Neutrophil (primary cell): ENCODE results near the gene ATP9A.

ENCODE experiments used
- H3K27ac ChIP-seq: fragments of 200-600 bp; sonication (generic); 2 replicates; pipeline ENCODE4 v1.5.1; 2016; ENCODE audit warnings: mild to moderate bottlenecking, moderate library complexity
- H3K27me3 ChIP-seq: fragments of 200-600 bp; sonication (generic); 2 replicates; pipeline ENCODE4 v1.6.0; 2016; ENCODE audit warnings: mild to moderate bottlenecking
- H3K36me3 ChIP-seq: fragments of 200-600 bp; sonication (generic); 2 replicates; pipeline ENCODE4 v1.5.1; 2017
- H3K4me1 ChIP-seq, 2 experiments: fragments of 200-600 bp in 1 of 2; sonication (generic) in 1 of 2; 1 replicate in 1 of 2; 2 replicates in 1 of 2; pipeline versions ENCODE4 v1.5.1 to v1.6.1; 2013 to 2016; ENCODE audit warnings: low read depth in 1 of 2, low read length in 1 of 2, mild to moderate bottlenecking in 1 of 2, moderate library complexity in 1 of 2; ENCODE audit not compliant: control insufficient read depth in 1 of 2, insufficient read depth in 1 of 2
- H3K4me3 ChIP-seq, 2 experiments: fragments of 200-600 bp in 1 of 2; sonication (generic) in 1 of 2; 1 replicate in 1 of 2; 2 replicates in 1 of 2; pipeline ENCODE4 v1.5.1; 2013 to 2016; ENCODE audit warnings: low read depth in 1 of 2, low read length in 1 of 2, mild to moderate bottlenecking in 1 of 2, moderate library complexity in 1 of 2
- H3K9me3 ChIP-seq: fragments of 200-600 bp; sonication (generic); 2 replicates; pipeline ENCODE4 v1.5.1; 2016
- CTCF ChIP-seq: fragments of 200-600 bp; sonication (generic); IDR thresholded peaks from 2 replicates; pipeline ENCODE4 v1.5.1; 2016; ENCODE audit warnings: antibody characterized with exemption

Gene ATP9A

GRCh38 chr20:51628533-51629398 lies 139.4 kb downstream of the ATP9A start:
- Histone ChIP-seq H3K9me3 (no peaks in the 10 kb centered on the region), H3K27me3 (peaks cover 33% of the 10 kb centered on the region), H3K4me3 (no peak overlapping the region), H3K4me1 (no peaks in the 10 kb centered on the region), H3K27ac (no peak overlapping the region), H3K36me3 (no peaks in the 10 kb centered on the region)
- TF ChIP-seq CTCF, result no peak

- Histone ChIP-seq H3K4me1 (no peaks in the 10 kb centered on the region), H3K27ac (no peak overlapping the region), H3K36me3 (no peaks in the 10 kb centered on the region), H3K9me3 (no peaks in the 10 kb centered on the region), H3K27me3 (peaks cover 33% of the 10 kb centered on the region), H3K4me3 (no peak overlapping the region)
- no peak for TF ChIP-seq CTCF
These were observed 140.6 kb downstream of the ATP9A start for GRCh38 chr20:51627586-51627985.

- no peak for TF ChIP-seq CTCF
- H3K4me3 ChIP-seq, result no peak overlapping the region
- H3K27me3 ChIP-seq, result peaks cover 9% of the 10 kb centered on the region
- H3K36me3 ChIP-seq, result no peaks in the 10 kb centered on the region
- no peaks in the 10 kb centered on the region for H3K4me1 ChIP-seq
- H3K9me3 ChIP-seq, result no peaks in the 10 kb centered on the region
- H3K27ac ChIP-seq, result no peak overlapping the region
These were observed 143.1 kb downstream of the ATP9A start for GRCh38 chr20:51625105-51625504.

- Histone ChIP-seq H3K4me1 (no peaks in the 10 kb centered on the region), H3K9me3 (no peaks in the 10 kb centered on the region), H3K4me3 (no peak overlapping the region), H3K36me3 (no peaks in the 10 kb centered on the region), H3K27ac (no peak overlapping the region), H3K27me3 (peaks cover under 1% of the 10 kb centered on the region)
- no peak for TF ChIP-seq CTCF
These were observed 143.9 kb downstream of the ATP9A start for GRCh38 chr20:51624157-51624731.

GRCh38 chr20:51623255-51623654 lies 144.9 kb downstream of the ATP9A start:
- Histone ChIP-seq H3K9me3 (no peaks in the 10 kb centered on the region), H3K27me3 (no peaks in the 10 kb centered on the region), H3K27ac (no peak overlapping the region), H3K4me1 (no peaks in the 10 kb centered on the region), H3K36me3 (peaks cover 4% of the 10 kb centered on the region), H3K4me3 (no peak overlapping the region)
- TF ChIP-seq CTCF, result no peak
